HepG2 (cell line): ENCODE data around the gene TRMT10C. TPM values are rescaled to one million over a fixed set of nuclear protein-coding genes. Genes with fewer than 3 reads are reported as not detected.

Experiments
- ATAC-seq: fragments of 200-7000 bp; cut with Tn5 transposase; 3 replicates; pipeline ENCODE4 v1.9.1; 2020; ENCODE audit warnings: mild to moderate bottlenecking, moderate library complexity
- BruUV-seq: library from RNA; stranded (reverse); fragments of 400-500 nt; replicated peaks from 2 replicates; lab custom pipeline; 2021; lab: Mats Ljungman, UMichigan
- CTCF ChIA-PET: fragments of 300-600 bp; formaldehyde crosslinking; extraction: SDS; loops from one replicate; lab custom pipeline; 2021; ENCODE audit warnings: low total read pairs, inconsistent platforms, low intra/inter-chr PET ratio; lab: Yijun Ruan, JAX
- POLR2A ChIA-PET: fragments of 350-600 bp; sonication (Branson Sonifier 250); formaldehyde crosslinking; loops from one replicate; lab custom pipeline; 2020; ENCODE audit warnings: antibody characterized with exemption, inconsistent platforms; lab: Yijun Ruan, JAX
- DNase-seq: peaks from one replicate; pipeline ENCODE4 v3.0.0-alpha.2; 2015; ENCODE audit warnings: low spot score
- FAIRE-seq: peaks from 3 replicates; lab custom pipeline; 2011; peaks lifted over from hg19 to GRCh38; lab: Jason Lieb, UNC
- H2AFZ ChIP-seq: one replicate; pipeline ENCODE4 v1.6.1; 2011; ENCODE audit warnings: low read length, inconsistent platforms
- H3K27ac ChIP-seq: fragments of 300-600 bp; 3 replicates; pipeline ENCODE4 v1.8.0; 2011; ENCODE audit warnings: mixed run types, mild to moderate bottlenecking, mixed read lengths, low read length, inconsistent platforms; ENCODE audit not compliant: insufficient read depth; ENCODE audit errors: extremely low read length
- H3K27me3 ChIP-seq, 2 experiments: fragments of 200-600 bp in 1 of 2; 2 replicates in 1 of 2; 3 replicates in 1 of 2; pipeline versions ENCODE4 v1.6.0 to v1.8.0; 2011; ENCODE audit warnings: low read length in 2 of 2, mild to moderate bottlenecking in 2 of 2, moderate library complexity in 2 of 2, inconsistent platforms in 1 of 2; ENCODE audit not compliant: insufficient read depth in 2 of 2, control insufficient read depth in 1 of 2
- H3K36me3 ChIP-seq, 2 experiments: fragments of 200-600 bp in 1 of 2; replicated peaks in 1 of 2; 2 replicates in 1 of 2; 3 replicates in 1 of 2; pipeline versions ENCODE4 v1.5.1 to v1.8.0; 2011; ENCODE audit warnings: low read length in 2 of 2, inconsistent platforms in 1 of 2; ENCODE audit not compliant: insufficient read depth in 2 of 2, control insufficient read depth in 1 of 2
- H3K4me1 ChIP-seq: 2 replicates; pipeline ENCODE4 v1.5.1; 2012; ENCODE audit warnings: low read length, inconsistent platforms; ENCODE audit not compliant: insufficient read depth
- H3K4me2 ChIP-seq: 2 replicates; pipeline ENCODE4 v1.6.0; 2011; ENCODE audit warnings: low read depth, low read length, inconsistent platforms
- H3K4me3 ChIP-seq, 3 experiments: fragments of 200-600 bp in 1 of 3; sonication (generic), shearing (Covaris generic) in 1 of 3; replicated peaks in 1 of 3; 2 replicates each; pipeline ENCODE4 v1.5.1; 2011 to 2016; ENCODE audit warnings: low read length in 3 of 3, inconsistent platforms in 2 of 3, low read depth in 2 of 3, mild to moderate bottlenecking in 2 of 3, control low read depth in 1 of 3, mixed read lengths in 1 of 3; ENCODE audit not compliant: insufficient read depth in 1 of 3
- H3K79me2 ChIP-seq: one replicate; pipeline ENCODE4 v1.6.1; 2011; ENCODE audit warnings: low read length, inconsistent platforms; ENCODE audit not compliant: insufficient read depth
- H3K9ac ChIP-seq: 2 replicates; pipeline ENCODE4 v1.6.0; 2011; ENCODE audit warnings: mild to moderate bottlenecking, low read depth, low read length, inconsistent platforms; ENCODE audit not compliant: insufficient read depth
- H3K9me3 ChIP-seq: 2 replicates; pipeline ENCODE4 v1.5.1; 2012; ENCODE audit warnings: mild to moderate bottlenecking, low read length
- H4K20me1 ChIP-seq: 2 replicates; pipeline ENCODE4 v1.6.0; 2011; ENCODE audit warnings: inconsistent platforms, mild to moderate bottlenecking, low read length, moderate library complexity; ENCODE audit not compliant: insufficient read depth
- ARID2 ChIP-seq: sonication (generic); formaldehyde crosslinking; IDR thresholded peaks from 2 replicates; pipeline ENCODE4 v1.8.1; 2022; ENCODE audit warnings: mild to moderate bottlenecking, missing genetic modification reagents, borderline replicate concordance
- ARNT2 ChIP-seq: sonication (generic); formaldehyde crosslinking; IDR thresholded peaks from 2 replicates; pipeline ENCODE4 v1.8.0; 2022; ENCODE audit warnings: mild to moderate bottlenecking, low read depth, missing genetic modification reagents, moderate library complexity
- CREB1 ChIP-seq, 2 experiments: fragments of 450-650 bp in 1 of 2; IDR thresholded peaks; 2 replicates each; pipeline ENCODE4 v1.6.1; 2016 to 2017; ENCODE audit warnings: control low read depth in 1 of 2, mild to moderate bottlenecking in 1 of 2, missing compliant biosample characterization in 1 of 2, missing genetic modification characterization in 1 of 2
- CREM ChIP-seq, 2 experiments: sonication (generic) in 1 of 2; formaldehyde crosslinking in 1 of 2; IDR thresholded peaks; 2 replicates each; pipeline versions ENCODE4 v1.4.0 to v1.6.1; 2016 to 2020; ENCODE audit warnings: antibody characterized with exemption in 1 of 2, mild to moderate bottlenecking in 1 of 2, missing genetic modification reagents in 1 of 2
- EHMT2 ChIP-seq: fragments of 200-600 bp; sonication (generic); IDR thresholded peaks from 2 replicates; pipeline ENCODE4 v1.7.0; 2017; ENCODE audit warnings: antibody characterized with exemption, low read depth, low read length, borderline replicate concordance
- GPN1 ChIP-seq: sonication (generic); formaldehyde crosslinking; IDR thresholded peaks from 2 replicates; pipeline ENCODE4 v1.5.1; 2020; ENCODE audit warnings: missing genetic modification reagents, borderline replicate concordance
- SOX6 ChIP-seq, 2 experiments: fragments of 450-650 bp in 1 of 2; sonication (generic) in 1 of 2; formaldehyde crosslinking in 1 of 2; IDR thresholded peaks; 2 replicates each; pipeline versions ENCODE4 v1.4.0 to v1.6.1; 2017 to 2020; ENCODE audit warnings: antibody characterized with exemption in 1 of 2, mild to moderate bottlenecking in 1 of 2, missing genetic modification reagents in 1 of 2
- YEATS4 ChIP-seq: sonication (generic); formaldehyde crosslinking; IDR thresholded peaks from 2 replicates; pipeline ENCODE4 v1.4.0; 2020; ENCODE audit warnings: missing genetic modification reagents, borderline replicate concordance
- WGBS: methylation state at CpG from one replicate; pipeline ENCODE4 v1.1.6; 2017; ENCODE audit warnings: low lambda C conversion rate; 5-methylcytosine and 5-hydroxymethylcytosine counted together
- in situ Hi-C: cut with HindIII; loops from 2 replicates; pipeline ENCODE4 v1.10.0; 2017; ENCODE audit warnings: low pct_unique_long_range_greater_than_20kb; ENCODE audit not compliant: extremely low pct_ligation_motif_present
- intact Hi-C: fragments of 100-400 bp; cut with micrococcal nuclease; formaldehyde crosslinking; loops from one replicate; pipeline ENCODE4 v1.10.0; 2022; ENCODE audit not compliant: unreplicated experiment
- polyA plus RNA-seq, 8 experiments: library from polyadenylated mRNA; depleted of rRNA in 3 of 8; stranded (reverse) in 7 of 8; unstranded in 1 of 8; fragments of >200 nt; fragmentation: Illumina TruSeq in 4 of 8; extraction: Trizol in 4 of 8; gene quantifications; 2 replicates each; pipeline versions ENCODE4 v1.2.1 to v1.2.3, GENCODE V29; 2011 to 2016; ENCODE audit warnings: low read depth in 4 of 8, missing spikeins in 1 of 8, mixed read lengths in 1 of 8; ENCODE audit not compliant: insufficient read depth in 1 of 8
- total RNA-seq, 5 experiments: library from RNA; depleted of rRNA; stranded (reverse); fragments of >200 nt; fragmentation: Illumina TruSeq; extraction: Trizol; gene quantifications; 2 replicates each; pipeline ENCODE4 v1.2.3, GENCODE V29; 2016; ENCODE audit warnings: low read depth in 1 of 5
- TF ChIP-seq, protein P1 (sequence below): sonication (generic); formaldehyde crosslinking; IDR thresholded peaks from 2 replicates; pipeline ENCODE4 v1.5.0; 2020; ENCODE audit warnings: mild to moderate bottlenecking, missing genetic modification reagents
- TF ChIP-seq, protein P2 (sequence below): sonication (generic); formaldehyde crosslinking; IDR thresholded peaks from 2 replicates; pipeline ENCODE4 v1.8.1; 2023; ENCODE audit warnings: mild to moderate bottlenecking, missing genetic modification reagents, borderline replicate concordance
- TF ChIP-seq, protein P3 (sequence below): sonication (generic); formaldehyde crosslinking; IDR thresholded peaks from 2 replicates; pipeline ENCODE4 v1.8.1; 2022; ENCODE audit warnings: low read depth, mild to moderate bottlenecking, missing genetic modification reagents
- TF ChIP-seq, protein P4 (sequence below): sonication (generic); formaldehyde crosslinking; IDR thresholded peaks from 2 replicates; pipeline ENCODE4 v1.9.0; 2021; ENCODE audit warnings: missing genetic modification reagents, borderline replicate concordance

Gene TRMT10C
- total and polyA plus RNA-seq, 2 of the 13 experiments (the other 11 are each of a cell fraction or from before 2014, with no cell fraction given) = 10.8 to 39.2 TPM

DNA sequence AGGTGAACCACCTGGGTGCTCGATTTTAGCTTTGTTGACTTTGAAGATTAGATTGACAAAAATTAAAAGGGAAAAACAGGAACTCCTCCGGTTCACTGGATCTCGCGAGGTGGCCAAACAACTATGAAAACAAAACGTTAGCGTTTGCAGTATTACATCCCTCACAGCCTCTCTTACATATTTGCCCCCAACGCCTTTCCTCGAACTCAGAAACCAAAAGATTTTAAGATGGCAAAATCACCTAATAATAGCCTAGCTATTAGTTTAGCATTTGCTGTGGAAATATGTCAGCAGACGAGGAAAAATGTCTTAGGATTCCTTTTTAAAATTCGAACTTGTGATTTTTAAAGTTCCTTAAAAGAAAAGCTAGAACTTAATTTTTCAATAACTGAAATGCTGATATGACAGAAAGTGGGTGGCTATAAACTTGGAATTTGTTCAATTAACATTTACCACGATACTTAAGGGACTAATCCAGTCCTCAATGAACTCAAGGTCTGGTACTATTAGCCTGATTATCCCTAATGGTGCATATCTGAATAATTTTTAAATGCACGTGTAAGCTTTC is 48.2 kb upstream of the TRMT10C start:
- H4K20me1 ChIP-seq = no peaks in the 10 kb centered on the region
- H3K4me3 ChIP-seq = peak overlapping the region; percentile 80 to 92 (median 83)
- intact Hi-C loops = loop anchor here (1.0 to 10.0 kb wide), 3 partner anchors 47 to 121 kb away; partner anchors contain the start of gene TRMT10C
- H3K9me3 ChIP-seq = no peaks in the 10 kb centered on the region
- H3K27ac ChIP-seq = peak overlapping the region; percentile 93
- H2AFZ ChIP-seq = peak overlapping the region; percentile 83
- FAIRE-seq (no peak), DNase-seq (no peak), ATAC-seq (peak; percentile 74)
- in situ Hi-C loops = loop anchor here (5.0 kb wide), 1 partner anchor 59 kb away; the partner anchor contains the start of gene PCNP
- H3K79me2 ChIP-seq = peaks cover 7% of the 10 kb centered on the region
- CTCF ChIA-PET = no interaction called here
- H3K4me1 ChIP-seq = peaks cover 20% of the 10 kb centered on the region
- no peaks in the 10 kb centered on the region for H3K36me3 ChIP-seq
- H3K27me3 ChIP-seq = no peaks in the 10 kb centered on the region; a peak in 1 of 5 replicates
- POLR2A ChIA-PET = interaction anchor here (0.6 to 2.7 kb wide), 4 partner anchors 41 to 979 kb away, joined by 3 to 14 read pairs (median 8); partner anchors contain the start of genes PCNP and TRMT10C
- H3K4me2 ChIP-seq = peak overlapping the region; percentile 78
- BruUV-seq = TSS peak; percentile 99
- peak overlapping the region; percentile 85 for H3K9ac ChIP-seq
- 14% methylated on average over 12 of the region's 12 CpGs for WGBS
- TF ChIP-seq EHMT2 (peak; percentile 78; the same call in 1 of the 2 replicates), GPN1 (CRISPR knock-in tag) (no peak), SOX6 (IDR thresholded peaks at IDR 0.05) (no peak), SOX6 (CRISPR knock-in tag; IDR thresholded peaks at IDR 0.05) (0 out of 2 replicates have a peak, but pooled peaks have one; percentile 2), ARNT2 (peak; percentile 27; the same call in 1 of the 2 replicates), YEATS4 (CRISPR knock-in tag) (peak; percentile 74; the same call in 1 of the 2 replicates), CREB1 (IDR thresholded peaks at IDR 0.05) (no peak), CREB1 (CRISPR knock-in tag; IDR thresholded peaks at IDR 0.05) (0 out of 2 replicates have a peak, but pooled peaks have one; percentile 34), ARID2 (CRISPR knock-in tag) (0 out of 2 replicates have a peak, but pooled peaks have one; percentile 32), CREM (IDR thresholded peaks at IDR 0.05) (0 out of 2 replicates have a peak, but pooled peaks have one; percentile 6), CREM (CRISPR knock-in tag; IDR thresholded peaks at IDR 0.05) (no peak)
- TF ChIP-seq, protein P1, sequence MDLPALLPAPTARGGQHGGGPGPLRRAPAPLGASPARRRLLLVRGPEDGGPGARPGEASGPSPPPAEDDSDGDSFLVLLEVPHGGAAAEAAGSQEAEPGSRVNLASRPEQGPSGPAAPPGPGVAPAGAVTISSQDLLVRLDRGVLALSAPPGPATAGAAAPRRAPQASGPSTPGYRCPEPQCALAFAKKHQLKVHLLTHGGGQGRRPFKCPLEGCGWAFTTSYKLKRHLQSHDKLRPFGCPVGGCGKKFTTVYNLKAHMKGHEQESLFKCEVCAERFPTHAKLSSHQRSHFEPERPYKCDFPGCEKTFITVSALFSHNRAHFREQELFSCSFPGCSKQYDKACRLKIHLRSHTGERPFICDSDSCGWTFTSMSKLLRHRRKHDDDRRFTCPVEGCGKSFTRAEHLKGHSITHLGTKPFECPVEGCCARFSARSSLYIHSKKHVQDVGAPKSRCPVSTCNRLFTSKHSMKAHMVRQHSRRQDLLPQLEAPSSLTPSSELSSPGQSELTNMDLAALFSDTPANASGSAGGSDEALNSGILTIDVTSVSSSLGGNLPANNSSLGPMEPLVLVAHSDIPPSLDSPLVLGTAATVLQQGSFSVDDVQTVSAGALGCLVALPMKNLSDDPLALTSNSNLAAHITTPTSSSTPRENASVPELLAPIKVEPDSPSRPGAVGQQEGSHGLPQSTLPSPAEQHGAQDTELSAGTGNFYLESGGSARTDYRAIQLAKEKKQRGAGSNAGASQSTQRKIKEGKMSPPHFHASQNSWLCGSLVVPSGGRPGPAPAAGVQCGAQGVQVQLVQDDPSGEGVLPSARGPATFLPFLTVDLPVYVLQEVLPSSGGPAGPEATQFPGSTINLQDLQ = no peak
- TF ChIP-seq, protein P2, sequence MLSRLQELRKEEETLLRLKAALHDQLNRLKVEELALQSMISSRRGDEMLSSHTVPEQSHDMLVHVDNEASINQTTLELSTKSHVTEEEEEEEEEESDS = no peak
- TF ChIP-seq, protein P3, sequence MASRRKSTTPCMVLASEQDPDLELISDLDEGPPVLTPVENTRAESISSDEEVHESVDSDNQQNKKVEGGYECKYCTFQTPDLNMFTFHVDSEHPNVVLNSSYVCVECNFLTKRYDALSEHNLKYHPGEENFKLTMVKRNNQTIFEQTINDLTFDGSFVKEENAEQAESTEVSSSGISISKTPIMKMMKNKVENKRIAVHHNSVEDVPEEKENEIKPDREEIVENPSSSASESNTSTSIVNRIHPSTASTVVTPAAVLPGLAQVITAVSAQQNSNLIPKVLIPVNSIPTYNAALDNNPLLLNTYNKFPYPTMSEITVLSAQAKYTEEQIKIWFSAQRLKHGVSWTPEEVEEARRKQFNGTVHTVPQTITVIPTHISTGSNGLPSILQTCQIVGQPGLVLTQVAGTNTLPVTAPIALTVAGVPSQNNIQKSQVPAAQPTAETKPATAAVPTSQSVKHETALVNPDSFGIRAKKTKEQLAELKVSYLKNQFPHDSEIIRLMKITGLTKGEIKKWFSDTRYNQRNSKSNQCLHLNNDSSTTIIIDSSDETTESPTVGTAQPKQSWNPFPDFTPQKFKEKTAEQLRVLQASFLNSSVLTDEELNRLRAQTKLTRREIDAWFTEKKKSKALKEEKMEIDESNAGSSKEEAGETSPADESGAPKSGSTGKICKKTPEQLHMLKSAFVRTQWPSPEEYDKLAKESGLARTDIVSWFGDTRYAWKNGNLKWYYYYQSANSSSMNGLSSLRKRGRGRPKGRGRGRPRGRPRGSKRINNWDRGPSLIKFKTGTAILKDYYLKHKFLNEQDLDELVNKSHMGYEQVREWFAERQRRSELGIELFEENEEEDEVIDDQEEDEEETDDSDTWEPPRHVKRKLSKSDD (CRISPR knock-in tag) = no peak
- TF ChIP-seq, protein P4, sequence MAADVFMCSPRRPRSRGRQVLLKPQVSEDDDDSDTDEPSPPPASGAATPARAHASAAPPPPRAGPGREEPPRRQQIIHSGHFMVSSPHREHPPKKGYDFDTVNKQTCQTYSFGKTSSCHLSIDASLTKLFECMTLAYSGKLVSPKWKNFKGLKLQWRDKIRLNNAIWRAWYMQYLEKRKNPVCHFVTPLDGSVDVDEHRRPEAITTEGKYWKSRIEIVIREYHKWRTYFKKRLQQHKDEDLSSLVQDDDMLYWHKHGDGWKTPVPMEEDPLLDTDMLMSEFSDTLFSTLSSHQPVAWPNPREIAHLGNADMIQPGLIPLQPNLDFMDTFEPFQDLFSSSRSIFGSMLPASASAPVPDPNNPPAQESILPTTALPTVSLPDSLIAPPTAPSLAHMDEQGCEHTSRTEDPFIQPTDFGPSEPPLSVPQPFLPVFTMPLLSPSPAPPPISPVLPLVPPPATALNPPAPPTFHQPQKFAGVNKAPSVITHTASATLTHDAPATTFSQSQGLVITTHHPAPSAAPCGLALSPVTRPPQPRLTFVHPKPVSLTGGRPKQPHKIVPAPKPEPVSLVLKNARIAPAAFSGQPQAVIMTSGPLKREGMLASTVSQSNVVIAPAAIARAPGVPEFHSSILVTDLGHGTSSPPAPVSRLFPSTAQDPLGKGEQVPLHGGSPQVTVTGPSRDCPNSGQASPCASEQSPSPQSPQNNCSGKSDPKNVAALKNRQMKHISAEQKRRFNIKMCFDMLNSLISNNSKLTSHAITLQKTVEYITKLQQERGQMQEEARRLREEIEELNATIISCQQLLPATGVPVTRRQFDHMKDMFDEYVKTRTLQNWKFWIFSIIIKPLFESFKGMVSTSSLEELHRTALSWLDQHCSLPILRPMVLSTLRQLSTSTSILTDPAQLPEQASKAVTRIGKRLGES (CRISPR knock-in tag) = no peak; the same call in 1 of the 2 replicates
